Measurements from ENCODE around the gene PTRHD1.
"Not testable (repeated sequence)": the region's sequence is repeated elsewhere in the genome, so short reads cannot be mapped to it uniquely, and the experiment has no call there.

Gene PTRHD1, protein sequence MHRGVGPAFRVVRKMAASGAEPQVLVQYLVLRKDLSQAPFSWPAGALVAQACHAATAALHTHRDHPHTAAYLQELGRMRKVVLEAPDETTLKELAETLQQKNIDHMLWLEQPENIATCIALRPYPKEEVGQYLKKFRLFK
- 5.8 reads per million, percentile 22 among the genes with 10 or more reads in this experiment for total RNA-seq

DNA sequence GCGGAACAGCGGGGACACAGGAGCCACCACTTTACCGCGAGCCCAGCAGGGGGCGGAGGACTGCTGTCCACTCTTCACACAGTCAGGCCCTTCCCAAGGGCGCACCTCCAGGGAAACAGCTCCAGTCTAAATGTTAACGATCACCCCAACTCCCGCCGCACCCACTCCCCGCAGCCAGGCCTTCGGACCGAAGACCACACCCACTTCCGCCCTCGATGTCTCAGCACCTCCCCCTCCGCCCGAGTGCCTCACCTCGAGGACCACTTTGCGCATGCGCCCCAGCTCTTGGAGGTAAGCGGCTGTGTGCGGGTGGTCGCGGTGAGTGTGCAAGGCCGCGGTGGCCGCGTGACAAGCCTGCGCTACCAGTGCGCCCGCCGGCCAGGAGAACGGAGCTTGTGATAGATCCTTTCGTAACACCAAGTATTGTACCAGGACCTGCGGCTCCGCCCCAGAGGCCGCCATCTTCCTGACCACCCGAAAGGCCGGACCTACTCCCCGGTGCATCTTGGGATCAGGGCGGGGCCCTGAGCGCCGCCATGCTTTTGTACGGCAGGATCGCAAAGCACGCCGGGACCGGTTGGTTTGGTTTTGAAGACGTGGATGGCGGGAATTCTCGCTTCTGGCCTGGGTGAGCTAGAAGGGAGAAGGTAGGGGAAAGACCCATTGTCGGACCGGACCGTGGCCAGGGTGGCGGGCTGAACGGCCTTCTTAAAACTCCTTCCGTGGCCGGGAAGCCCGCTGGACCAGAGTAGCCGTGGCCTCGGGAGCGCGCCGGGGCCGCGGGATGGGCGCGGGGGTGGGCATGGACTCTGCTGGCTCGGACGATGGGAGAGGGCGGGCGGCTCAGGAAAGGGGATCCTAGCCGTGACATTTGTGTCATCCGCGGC, at the start of gene PTRHD1, which contains the start of gene CENPO:
TSS of gene PTRHD1 (minus strand) at position 518 of the 887 bp plus-strand sequence. CDS start at position 504, 14 bp downstream.
TSS of gene CENPO (plus strand) at position 552 of the 887 bp plus-strand sequence. CDS start 495 bp downstream, outside the sequence.
- peak; percentile 93 for DNase-seq

GRCh38 chr2:24842081-24843050, 49.2 kb upstream of the PTRHD1 start:
- no peak for DNase-seq

- no peak for DNase-seq
Observed at GRCh38 chr2:24840962-24841945, 48.1 kb upstream of the PTRHD1 start.

DNA sequence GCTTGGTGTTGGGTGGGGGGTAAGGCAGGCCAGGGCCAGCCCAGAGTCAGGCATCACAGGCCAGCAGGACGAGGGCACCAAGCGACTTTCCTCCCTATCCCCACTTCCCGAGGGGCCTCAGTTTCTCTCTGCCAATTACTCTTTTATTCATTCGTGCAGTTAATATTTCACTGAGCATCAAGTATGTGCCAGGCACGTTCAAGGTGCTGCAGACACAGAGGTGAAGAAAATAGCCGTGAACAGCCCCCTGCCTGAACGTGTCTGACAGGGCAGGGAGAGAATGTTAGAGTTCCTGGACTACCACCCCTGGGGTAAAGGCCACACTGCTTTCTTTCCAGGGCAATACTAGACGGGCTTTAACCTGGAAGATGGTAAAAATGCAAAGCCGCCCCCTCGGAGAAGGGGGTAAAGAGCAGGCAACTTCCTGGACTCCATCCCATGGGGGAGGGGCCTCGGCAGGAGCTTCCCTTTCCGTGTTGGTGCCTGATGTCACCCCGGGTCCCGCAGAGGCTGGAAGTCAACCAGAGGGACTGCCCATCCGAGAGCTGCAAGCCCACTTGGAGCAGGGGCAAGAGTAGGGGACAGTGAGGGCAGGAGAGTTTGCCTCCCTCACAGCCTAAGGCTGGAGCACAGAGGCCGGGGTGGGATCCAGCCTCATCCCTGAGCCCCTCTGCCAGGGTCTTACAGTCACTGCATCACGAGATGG, 47.1 kb upstream of the PTRHD1 start:
- DNase-seq = no peak

DNA sequence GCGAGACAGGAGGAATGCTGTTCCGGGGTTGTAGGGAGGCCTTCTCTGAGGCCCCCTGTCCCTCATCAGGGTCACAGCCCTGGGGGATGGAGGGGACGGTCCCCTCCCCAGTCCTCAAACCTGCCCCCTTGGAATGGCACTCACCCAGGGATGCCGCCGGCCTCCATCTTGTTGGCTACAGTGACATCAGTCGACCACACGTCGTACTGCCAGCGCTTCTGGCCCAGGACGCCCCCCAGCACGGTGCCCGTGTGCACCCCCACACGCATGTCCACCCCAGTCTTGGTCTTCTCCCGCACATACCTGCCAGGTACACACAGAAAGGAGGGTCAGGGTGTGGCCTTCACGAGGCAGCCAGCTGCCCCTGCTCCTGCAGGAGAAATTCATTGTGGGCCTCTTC, 46.5 kb upstream of the PTRHD1 start:
- no peak for DNase-seq

DNA sequence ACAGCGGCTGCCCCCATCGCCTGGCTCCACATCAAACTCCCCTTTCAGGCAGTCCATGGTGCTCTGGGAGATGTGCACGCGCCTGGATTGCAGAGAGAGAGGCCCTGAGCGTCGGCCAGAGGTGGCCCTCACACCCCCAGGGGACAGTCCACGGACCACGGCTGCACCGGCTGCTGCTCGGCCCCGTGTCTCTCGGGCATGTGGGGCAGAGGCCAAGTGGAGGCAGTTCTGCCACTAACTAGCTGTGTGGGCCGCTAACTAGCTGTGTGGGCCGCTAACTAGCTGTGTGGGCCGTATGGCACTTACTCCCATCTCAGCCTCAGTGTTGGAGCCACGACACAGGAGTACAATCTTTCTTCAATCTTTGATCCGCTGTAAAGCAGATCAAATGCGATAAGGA, 45.4 kb upstream of the PTRHD1 start:
- no peak for DNase-seq

- DNase-seq = no peak
Observed at GRCh38 chr2:24837996-24838513, 44.9 kb upstream of the PTRHD1 start.

- no peak for DNase-seq
Observed at GRCh38 chr2:24836706-24837105, 43.5 kb upstream of the PTRHD1 start.

GRCh38 chr2:24836206-24836605, 43.0 kb upstream of the PTRHD1 start:
- DNase-seq = no peak

- not testable (repeated sequence) for DNase-seq
Observed at GRCh38 chr2:24835411-24835810, 42.2 kb upstream of the PTRHD1 start.

DNA sequence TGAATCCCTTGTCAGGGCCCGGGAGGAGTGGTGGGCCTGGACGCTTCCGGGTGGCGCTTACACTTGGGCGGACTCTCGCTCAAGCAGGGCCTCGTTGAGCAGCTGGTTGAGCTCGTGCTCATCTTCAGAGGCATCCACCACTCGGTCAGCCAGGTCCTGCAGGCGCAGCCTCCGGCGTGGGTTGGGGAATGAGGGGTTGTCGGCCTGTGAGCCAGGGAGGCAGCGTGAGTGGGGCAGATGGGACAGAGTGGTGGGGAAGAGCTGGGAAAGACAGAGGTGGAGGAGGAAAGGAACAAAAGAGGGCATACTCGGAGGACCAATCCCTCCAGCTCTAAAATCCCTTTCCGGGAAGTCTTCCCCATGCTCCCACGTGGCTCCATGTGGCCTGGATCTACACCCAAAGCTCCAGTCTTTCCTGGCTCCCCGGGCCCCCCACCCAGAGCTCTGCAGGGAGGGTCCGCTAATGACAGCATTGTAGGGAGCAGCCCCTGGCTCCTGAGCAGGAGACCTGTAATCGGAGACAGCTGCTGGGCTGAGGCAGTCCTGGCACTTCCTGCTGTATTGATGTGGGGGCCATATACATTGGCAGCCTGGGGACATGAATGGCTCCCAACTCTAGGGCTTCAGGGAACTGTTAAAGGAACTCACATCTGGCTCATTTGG, 41.7 kb upstream of the PTRHD1 start:
- no peak for DNase-seq

GRCh38 chr2:24833821-24834732, 40.9 kb upstream of the PTRHD1 start:
- no peak for DNase-seq

- no peak for DNase-seq
Observed at GRCh38 chr2:24832931-24833701, 39.9 kb upstream of the PTRHD1 start.

GRCh38 chr2:24832521-24832920, 39.3 kb upstream of the PTRHD1 start:
- DNase-seq = no peak

GRCh38 chr2:24832073-24832461, 38.9 kb upstream of the PTRHD1 start:
- DNase-seq = no peak

DNA sequence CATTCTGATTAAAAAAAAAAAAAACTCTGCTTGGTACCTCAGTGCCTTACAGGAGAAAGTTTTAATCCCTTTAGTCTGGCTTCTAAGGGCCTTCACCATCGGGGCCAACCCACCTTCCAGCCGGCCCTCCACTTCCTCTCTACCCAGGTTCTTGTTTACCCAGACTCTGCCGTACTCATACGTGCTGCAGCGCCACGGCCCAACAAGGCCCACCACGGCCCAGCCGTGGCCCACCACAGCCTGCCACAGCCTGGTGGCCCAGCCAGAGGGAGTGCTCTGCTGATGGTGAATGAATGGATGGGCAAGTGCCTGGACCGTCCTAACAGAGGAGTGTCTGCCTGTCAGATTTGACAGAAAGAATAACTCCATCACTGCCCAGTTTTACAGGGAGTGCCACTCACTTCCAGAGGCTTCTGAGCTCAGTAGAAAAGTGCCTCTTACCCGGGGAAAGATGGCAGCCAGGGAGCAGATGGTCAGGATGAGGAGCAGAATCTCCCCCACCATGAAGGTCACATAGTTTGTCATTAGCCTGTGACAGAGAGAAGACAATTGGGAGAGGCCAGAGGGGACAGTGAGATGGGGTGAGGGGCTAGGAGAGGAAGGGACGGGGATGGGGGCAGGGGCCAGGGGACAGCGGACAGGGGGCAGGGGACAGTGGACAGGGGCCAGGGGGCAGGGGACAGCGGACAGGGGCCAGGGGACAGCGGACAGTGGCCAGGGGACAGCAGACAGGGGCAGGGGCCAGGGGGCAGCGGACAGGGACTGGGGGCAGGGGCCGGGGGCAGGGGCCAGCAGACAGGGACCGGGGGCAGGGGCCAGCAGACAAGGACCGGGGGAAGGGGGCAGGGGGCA, 38.3 kb upstream of the PTRHD1 start:
- no peak for DNase-seq

- DNase-seq = no peak
Observed at GRCh38 chr2:24830786-24831185, 37.6 kb upstream of the PTRHD1 start.
